GM21447 (cell line): Measurements from ENCODE around the gene ZNF324.
"Not testable (repeated sequence)": the region's sequence is repeated elsewhere in the genome, so short reads cannot be mapped to it uniquely, and the experiment has no call there.

Experiments
- ATAC-seq: cut with Tn5 transposase; IDR thresholded peaks from one replicate; pipeline ENCODE4 v1.9.1; 2021; ENCODE audit not compliant: unreplicated experiment

The ZNF324 gene

DNA sequence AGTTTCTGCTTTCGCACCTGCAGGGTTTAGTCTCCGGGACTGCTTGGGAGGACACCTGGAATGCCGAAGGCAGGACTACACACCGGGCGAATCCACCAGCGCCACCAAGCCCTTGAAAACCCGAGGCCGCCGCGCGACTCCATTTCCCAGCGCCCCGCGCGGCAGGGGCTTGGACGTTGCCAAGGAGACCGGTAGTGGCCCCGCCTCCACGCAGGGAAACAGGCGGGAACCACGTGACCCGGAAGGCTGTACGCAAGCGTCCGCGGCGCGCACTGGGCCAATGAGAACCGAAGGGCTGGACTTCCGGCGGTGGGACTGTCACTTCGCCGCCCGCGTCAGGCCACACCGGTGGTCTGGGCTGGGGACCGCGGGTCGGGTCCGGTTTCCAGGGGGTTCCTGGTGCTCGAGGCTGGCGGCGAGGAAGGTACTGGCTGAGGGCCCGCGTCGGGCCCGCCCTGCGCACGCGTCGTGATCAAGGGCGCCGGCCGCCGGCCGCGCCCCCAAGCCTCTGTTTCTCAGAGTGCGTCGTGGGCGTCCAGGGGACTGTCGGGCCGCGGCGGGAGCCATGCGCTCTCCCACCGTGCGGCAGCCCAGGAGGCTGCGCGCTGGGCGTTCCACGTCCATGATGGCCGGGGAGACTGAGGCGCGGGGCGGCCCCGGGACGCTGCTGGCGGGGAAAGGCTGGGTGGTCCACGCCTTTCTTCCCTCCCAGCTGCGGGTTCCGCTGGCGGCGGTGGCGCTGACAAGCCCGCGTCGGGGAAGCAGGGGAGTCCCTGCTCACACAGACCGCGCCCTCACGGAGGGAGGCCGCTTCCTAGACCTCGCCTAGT, at the start of gene ZNF324:
Gene ZNF324, plus strand, starts transcription at position 321 of the 830 bp plus-strand sequence. CDS start 2,106 bp downstream, outside the sequence.
- ATAC-seq, result peak; percentile 88

DNA sequence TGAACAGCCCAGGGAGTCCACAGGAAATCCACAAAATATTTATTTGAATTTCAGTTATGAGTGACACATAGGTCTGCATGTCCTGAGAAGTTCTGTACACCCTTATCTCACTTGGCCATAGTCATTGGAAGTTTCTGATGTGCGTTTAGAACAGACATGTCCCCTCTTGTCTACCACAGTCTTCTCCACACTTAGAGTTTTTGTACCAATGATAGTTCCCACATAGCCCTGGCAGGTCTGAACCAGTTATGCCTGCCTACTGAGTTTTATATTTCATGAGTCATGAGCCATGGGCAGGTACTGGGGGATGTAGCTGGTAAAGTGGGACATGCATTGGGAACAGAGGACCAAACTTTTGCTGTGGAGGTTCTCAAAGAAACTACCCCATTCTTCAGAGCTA, 38.3 kb upstream of the ZNF324 start:
- ATAC-seq, result no peak

DNA sequence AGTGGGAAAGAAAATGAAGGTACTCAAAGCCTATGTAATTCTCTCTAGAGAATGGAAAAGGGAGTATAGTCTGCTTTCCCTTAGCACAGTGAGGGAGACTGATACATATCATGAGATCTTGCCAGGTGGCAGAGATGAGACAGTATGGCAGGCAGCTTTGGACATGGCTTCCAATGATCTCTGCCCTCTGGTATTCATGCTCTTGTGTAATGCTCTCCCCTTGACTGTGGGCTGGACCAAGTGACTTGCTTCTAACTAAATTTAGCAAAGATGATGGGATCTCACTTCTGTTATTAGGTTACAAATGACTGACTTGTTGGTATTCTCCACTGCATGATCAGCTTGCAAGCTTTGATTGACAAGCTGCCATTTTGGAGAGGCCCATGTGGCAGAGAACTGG, 37.1 kb upstream of the ZNF324 start:
- no peak for ATAC-seq

DNA sequence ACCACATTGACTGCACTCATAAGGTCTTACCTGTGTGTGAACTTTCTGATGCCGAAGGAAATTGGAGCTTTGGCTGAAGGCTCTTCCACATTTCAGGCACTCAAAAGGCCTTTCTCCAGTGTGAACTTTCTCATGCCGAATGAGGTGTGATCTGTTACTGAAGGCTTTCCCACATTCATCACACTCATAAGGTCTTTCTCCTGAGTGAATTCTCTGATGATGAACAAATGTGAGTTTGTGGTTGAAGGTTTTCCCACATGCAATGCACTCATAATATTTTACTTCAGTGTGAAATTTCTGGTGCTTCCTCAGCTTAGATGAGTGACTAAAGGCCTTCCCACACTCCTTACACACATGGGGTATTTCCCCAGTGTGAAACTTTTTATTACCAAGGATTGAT, 32.7 kb upstream of the ZNF324 start:
- no peak for ATAC-seq

DNA sequence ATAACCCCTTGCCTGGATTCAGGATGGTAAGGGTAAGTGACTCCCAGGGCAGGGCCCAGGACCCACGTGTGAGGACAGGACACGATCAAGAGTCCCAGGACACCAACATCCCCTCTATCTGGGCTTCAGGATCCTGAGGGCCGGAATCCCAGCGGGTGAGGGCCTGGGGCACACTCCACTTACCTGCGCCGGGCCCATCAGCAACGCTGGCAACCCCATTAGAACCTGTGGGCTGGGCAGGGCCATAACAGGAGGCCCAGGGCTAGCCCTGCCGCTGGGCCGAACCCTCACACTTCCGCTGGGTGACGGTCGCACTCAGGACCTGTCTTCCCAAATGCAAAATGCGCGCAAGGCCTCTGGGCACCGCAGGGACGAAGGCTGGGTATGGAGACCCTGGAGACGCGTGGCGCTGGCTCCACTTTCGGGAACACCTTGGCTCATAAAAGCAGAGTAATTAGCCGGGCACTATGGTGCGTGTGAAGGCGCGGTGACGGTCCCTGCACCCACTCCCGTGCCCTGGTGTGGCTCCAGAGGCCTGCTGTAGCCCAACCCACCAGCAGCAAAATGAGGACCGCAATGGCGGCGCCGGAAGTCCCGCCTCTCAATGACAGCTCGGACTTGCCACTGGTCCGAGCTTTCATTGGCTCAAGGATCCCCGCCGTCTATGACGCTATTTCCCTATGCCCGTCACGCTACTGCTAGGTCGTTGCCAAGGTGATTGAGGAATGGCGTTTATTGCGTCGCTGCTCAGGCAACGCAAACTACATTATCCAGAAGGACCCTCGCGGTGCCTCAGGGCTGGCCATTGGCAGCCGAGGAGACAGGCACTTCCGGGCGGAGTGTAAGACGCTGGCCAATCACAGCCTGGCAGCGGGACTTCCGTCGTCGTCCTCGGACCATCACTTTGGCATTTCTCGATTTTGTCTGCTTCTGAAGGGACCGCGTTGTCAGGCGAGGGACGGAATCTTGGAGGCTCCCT, 27.0 kb upstream of the ZNF324 start, which contains the start of gene ZNF132:
Gene ZNF132, minus strand, starts transcription at position 578 of the 979 bp plus-strand sequence. Its CDS starts 332 bp downstream, at position 246.
- ATAC-seq, result peak; percentile 95

DNA sequence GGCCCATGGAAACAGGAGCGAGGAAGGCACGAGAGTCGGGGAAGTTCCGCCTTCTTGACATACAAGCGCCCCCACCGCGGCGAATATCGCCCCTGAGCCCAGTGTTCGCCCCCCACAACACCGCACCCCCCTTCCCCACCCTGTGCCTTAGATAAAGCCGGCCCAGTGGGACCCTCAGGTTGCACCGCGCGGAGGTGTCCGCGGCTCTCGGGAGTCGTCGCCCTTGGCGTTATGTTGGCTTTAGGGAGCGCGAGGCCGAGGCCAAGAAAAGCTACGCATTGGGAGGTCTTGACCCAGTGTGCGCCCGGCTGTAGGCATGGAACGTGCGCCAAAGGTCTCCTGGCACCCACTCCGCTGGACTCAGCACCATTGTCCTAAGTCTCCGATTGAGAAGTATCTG, 26.3 kb upstream of the ZNF324 start:
- ATAC-seq, result no peak

DNA sequence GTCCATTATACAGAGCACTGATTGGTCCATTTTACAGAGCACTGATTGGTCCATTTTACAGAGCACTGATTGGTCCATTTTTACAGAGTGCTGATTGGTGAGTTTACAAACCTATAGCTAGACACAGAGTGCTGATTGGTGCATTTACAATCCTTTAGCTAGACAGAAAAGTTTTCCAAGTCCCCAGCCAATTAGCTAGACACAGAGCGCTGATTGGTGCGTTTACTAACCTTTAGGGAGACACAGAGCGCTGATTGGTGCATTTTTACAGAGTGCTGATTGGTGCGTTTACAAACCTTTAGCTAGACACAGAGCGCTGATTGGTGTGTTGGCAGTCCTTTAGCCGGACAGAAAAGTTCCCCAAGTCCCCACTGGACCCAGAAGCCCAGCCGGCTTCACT, 23.9 kb upstream of the ZNF324 start:
- not testable (repeated sequence) for ATAC-seq

DNA sequence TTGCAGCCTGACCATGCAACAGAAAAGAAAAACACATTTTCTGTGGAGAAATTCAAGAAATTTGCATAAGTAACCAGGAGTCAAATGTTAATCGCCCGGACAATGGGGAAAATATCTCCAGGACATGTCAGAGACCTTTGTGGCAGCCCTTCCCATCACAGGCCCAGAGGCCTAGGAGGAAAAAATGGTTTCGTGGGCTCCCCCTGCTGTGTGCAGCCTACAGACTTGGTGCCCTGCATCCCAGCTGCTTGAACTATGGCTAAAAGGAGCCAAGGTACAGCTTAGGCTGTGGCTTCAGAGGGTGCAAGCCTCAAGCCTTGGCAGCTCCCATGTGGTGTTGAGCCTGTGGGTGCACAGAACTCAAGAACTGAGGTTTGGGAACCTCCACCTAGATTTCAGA, 18.0 kb upstream of the ZNF324 start:
- ATAC-seq, result not testable (repeated sequence)

DNA sequence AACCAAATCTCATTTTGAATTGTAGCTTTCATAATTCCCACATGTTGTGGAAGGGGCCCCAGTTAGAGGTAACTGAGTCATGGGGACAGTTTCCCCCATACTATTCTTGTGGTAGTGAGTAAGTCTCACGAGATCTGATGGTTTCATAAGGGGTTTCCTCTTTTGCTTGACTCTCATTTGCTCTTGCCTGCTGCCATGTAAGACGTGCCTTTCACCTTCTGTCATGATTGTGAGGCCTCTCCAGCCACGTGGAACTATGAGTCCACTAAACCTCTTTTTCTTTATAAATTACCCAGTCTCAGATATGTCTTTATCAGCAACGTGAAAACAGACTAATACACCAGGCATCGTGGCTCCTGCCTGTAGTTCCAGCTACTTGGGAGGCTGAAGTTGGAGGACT, 16.9 kb upstream of the ZNF324 start:
- not testable (repeated sequence) for ATAC-seq

DNA sequence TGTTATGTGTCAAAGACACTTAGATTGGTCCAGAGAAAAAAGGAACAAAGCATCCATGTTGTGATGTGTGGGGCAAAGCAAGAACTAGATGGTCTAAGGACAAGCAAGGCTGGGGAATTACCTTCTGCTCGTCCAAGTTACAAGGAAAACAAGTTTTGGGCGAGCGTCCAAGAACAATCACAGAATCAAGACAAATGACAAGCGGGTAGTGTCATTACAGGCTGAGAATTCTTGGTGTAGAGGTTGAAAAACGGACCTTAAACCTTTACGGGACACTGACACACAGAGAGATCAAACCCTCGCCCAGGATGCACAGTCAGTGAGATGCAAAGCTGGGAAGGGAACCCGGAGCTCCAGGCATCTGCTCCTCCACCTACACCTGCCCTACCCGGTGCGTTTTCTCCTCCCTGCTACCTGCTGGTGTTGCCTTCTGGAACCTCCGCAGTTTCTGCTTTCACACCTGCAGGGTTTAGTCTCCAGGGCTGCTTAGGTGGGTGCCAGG, 16.0 kb upstream of the ZNF324 start:
- peak; percentile 13 for ATAC-seq

DNA sequence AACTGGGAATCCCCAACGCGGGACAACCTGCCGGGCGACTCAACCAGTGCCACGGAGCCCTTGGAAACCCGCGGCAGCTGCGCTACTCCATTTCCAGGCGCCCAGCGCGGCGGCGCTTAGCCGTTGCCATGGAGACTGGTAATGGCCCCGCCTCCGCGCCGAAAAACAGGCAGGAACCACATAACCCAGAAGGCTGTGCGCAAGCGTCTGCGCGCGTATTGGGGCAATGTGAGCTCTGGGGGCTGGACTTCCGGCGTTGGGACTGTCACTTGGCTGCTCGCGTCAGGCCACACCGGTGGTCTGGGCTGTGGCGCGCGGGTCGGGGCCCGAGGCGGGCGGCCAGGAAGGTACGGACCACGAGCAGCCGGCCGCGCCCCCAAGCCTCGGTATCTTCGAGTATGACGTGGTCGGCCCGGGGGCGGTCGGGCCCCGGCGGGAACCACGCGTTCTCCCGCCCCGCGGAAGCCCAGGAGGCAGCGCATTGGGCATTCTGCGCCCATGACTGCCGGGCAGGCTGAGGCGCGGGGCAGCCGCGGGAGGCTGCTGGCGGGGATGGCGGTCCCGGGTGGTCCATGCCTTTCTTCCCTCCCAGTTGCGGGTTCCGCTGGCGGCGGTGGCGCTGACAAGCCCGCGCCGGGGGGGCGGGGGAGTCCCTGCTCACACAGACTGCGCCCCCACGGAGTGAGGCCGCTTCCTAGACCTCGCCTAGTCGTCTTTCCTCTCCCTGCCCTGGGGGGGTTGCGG, 15.3 kb upstream of the ZNF324 start, which contains the start of gene ZNF324B:
Gene ZNF324B, plus strand, starts transcription at position 265 of the 744 bp plus-strand sequence. CDS start 2,080 bp downstream, outside the sequence.
- peak; percentile 94 for ATAC-seq

DNA sequence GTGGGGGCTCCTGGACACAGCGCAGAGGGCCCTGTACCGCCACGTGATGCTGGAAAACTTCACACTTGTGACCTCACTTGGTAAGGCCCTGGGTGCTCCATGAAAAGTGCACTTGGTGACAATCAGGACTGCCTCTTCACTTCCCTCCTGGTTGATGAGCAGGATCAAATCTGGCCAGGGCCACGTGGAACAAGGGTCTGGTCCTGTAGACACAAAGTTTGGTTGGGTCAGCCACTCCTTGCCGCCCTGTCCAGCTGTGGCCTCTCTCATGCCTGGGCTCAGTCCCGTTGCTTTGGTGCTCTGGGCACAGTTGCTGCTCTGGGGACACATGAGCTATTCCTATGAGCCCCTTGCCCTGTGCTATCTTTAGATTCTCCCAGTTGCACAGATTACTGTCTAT, 13.1 kb upstream of the ZNF324 start:
- no peak for ATAC-seq

DNA sequence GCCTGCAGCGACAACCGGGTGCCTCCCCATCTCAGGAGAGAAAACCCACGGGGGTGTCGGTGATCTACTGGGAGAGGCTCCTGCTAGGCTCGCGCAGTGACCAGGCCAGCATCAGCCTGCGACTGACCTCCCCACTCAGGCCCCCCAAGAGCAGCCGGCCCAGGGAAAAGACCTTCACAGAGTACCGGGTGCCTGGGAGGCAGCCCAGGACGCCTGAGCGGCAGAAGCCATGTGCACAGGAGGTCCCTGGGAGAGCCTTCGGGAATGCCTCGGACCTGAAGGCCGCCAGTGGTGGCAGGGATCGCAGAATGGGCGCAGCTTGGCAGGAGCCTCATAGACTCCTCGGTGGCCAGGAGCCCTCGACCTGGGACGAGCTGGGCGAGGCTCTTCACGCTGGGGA, 11.6 kb upstream of the ZNF324 start:
- ATAC-seq, result no peak

DNA sequence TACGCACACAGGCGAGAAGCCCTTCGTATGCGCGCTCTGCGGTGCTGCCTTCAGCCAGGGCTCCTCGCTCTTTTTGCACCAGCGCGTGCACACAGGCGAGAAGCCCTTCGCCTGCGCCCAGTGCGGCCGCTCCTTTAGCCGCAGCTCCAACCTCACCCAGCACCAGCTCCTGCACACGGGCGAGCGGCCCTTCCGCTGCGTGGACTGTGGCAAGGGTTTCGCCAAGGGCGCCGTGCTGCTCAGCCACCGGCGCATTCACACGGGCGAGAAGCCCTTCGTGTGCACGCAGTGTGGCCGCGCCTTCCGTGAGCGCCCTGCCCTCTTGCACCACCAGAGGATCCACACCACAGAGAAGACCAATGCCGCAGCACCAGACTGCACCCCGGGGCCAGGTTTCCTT, 10.8 kb upstream of the ZNF324 start:
- ATAC-seq, result no peak

DNA sequence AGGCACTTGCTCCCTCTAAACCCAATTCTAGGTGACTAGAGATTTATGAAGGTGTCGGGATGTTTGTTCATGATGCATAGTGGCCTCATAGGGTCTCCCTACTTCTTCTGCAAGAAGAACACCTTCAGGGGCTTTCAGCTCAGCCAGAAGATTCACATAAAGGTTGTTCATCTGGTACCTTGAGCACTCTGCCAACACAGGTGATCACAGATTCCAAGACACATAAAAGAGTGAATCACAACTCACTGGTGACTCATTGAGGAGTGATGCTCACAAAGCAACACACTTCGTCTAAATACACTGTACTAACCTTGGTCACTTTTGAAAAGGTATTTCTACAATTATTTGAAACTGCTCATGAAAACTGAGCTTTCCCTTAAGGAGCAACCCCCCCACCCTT, 6.8 kb upstream of the ZNF324 start:
- no peak for ATAC-seq

DNA sequence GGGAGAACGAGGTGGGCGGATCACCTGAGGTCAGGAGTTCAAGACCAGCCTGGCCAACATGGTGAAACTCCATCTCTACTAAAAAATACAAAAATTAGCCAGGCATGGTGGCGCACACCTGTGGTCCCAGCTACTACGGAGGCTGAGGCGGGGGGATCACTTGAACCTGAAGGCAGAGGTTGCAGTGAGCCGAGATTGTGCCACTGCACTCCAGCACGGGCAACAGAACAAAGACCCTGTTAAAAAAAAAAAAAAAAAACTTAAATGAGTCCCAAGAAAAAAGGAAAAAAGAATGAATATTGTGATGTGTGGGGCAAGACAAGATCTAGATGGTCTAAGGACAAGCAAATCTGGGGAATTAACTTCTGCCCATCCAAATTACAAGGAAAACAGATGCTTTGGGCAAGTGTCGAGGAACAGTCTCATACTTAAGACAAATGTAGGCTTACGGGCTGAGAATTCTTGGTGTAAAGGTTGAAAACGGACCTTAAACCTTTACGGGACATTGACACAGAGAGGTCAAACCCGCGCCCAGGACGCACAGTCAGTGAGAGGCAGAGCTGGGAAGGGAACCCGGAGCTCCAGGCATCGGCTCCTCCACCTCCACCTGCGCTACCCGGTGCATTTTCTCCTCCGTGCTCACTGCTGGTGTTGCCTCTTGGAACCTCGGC, 656 bp upstream of the ZNF324 start:
- ATAC-seq, result no peak

DNA sequence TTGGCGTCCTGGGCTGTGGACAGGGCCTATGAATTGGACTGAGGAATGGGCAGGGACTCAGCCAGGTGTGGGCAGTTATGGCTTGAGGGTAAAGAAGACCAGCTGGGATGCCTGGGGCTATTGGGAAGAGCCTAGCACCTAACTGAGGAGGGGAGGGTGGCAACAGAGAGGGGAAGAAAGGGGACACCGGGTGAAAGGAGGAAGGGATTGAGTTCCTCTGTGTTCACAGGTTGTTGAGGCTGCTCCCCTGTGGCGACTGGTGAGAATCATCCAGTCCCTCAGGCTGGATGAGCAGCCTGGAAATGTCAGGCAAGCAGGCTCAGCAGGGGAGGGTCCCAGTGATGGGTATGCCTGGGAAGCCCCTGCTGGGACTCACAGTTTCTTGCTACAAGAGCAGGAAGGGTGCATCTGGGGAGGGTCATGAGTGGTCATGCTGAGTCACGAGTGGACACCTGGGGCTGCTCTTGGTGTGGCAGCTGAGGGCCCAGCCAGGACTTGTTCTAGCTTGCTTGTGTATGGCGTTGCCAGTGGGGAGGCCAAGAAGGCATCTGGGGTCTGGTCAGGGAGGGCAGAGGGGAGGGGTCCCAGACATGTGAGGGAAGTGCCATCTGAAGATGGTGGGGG, 1.4 kb downstream of the ZNF324 start:
- no peak for ATAC-seq

DNA sequence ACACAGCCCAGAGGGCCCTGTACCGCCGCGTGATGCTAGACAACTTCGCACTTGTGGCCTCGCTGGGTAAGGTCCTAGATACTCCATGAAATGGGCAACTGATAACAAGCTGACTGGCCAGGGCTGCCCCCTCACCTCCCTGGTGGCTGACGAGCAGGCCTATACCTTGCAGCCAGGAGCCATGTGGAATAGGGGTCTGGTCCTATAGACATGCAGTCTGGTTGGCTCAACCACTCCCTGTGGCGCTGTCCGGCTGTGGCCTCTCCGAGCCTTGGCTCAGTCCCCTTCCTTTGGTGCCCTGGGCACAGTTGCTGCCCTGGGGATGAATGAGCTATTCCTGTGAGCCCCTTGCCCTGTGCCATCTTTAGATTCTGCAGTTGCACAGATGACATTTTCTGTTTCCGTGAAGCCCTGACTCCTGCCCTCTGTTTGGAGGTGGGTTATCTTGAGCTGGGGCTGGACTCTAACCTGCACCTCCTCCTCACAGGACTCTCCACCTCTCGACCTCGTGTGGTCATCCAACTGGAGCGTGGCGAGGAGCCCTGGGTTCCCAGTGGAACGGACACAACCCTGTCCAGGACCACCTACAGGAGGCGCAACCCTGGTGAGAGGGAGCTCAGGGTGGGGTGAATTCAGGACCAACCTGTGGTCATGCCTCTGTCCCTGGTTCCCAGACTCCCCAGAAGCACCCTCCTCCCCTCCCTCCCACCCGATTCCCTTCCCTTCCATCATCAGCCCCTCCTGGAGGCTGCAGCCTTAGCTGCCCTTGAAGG, 2.5 kb downstream of the ZNF324 start:
- no peak for ATAC-seq
